ENCODE data around the gene RAB44.
"Not testable (repeated sequence)": the region's sequence is repeated elsewhere in the genome, so short reads cannot be mapped to it uniquely, and the experiment has no call there.

RAB44 gene

GRCh38 chr6:36717231-36717825 lies 19.7 kb downstream of the RAB44 start:
- DNase-seq = no peak

- no peak for DNase-seq
These were observed 20.4 kb downstream of the RAB44 start for GRCh38 chr6:36717871-36718540.

GRCh38 chr6:36718560-36718959 lies 20.9 kb downstream of the RAB44 start:
- DNase-seq = no peak

GRCh38 chr6:36719126-36719525 lies 21.5 kb downstream of the RAB44 start:
- DNase-seq = no peak

GRCh38 chr6:36720251-36721141 lies 22.9 kb downstream of the RAB44 start:
- DNase-seq = no peak

- no peak for DNase-seq
These were observed 23.9 kb downstream of the RAB44 start for GRCh38 chr6:36721369-36722140.

GRCh38 chr6:36722365-36722764 lies 24.7 kb downstream of the RAB44 start:
- no peak for DNase-seq

- DNase-seq = no peak
These were observed 25.3 kb downstream of the RAB44 start for GRCh38 chr6:36722879-36723278.

GRCh38 chr6:36723992-36724391 lies 26.4 kb downstream of the RAB44 start:
- not testable (repeated sequence) for DNase-seq

- DNase-seq = peak; percentile 31
These were observed 27.1 kb downstream of the RAB44 start for GRCh38 chr6:36724514-36725390.

- no peak for DNase-seq
These were observed 28.0 kb downstream of the RAB44 start for GRCh38 chr6:36725581-36725980.

- peak; percentile 93 for DNase-seq
These were observed 29.9 kb downstream of the RAB44 start for GRCh38 chr6:36727505-36728021.

GRCh38 chr6:36728289-36729160 lies 30.9 kb downstream of the RAB44 start:
- DNase-seq = no peak

GRCh38 chr6:36729161-36729524 lies 31.5 kb downstream of the RAB44 start:
- no peak for DNase-seq

- DNase-seq = no peak
These were observed 33.1 kb downstream of the RAB44 start for GRCh38 chr6:36730424-36731380.

- DNase-seq = no peak
These were observed 34.1 kb downstream of the RAB44 start for GRCh38 chr6:36731622-36732310.

GRCh38 chr6:36733300-36733699 lies 35.7 kb downstream of the RAB44 start:
- DNase-seq = no peak

GRCh38 chr6:36734486-36735060 lies 36.9 kb downstream of the RAB44 start:
- no peak for DNase-seq
